Heart right ventricle (tissue), 16 donors: ENCODE data around the gene BRMS1L. TPM values are rescaled to one million over a fixed set of nuclear protein-coding genes. Genes with fewer than 3 reads are reported as not detected.

Experiments used
- ATAC-seq, 8 donors: fragments of 200-7000 bp; cut with Tn5 transposase; one replicate each; pipeline ENCODE4 v1.9.1; 2020; ENCODE audit warnings: mild to moderate bottlenecking in 8 of 8, moderate library complexity in 8 of 8, moderate number of reproducible peaks in 1 of 8
- DNase-seq, 2 donors: peaks; one replicate each; pipeline ENCODE4 v3.0.0-alpha.2; 2020
- H3K27ac ChIP-seq, 10 donors: fragments of 200-600 bp; sonication (generic) in 2 of 10; one replicate each; pipeline versions ENCODE4 v1.5.0 to v1.8.0; 2020 to 2022; ENCODE audit warnings: mild to moderate bottlenecking in 3 of 10
- H3K27me3 ChIP-seq, 7 donors: fragments of 200-600 bp; one replicate each; pipeline ENCODE4 v1.8.0; 2021 to 2022; ENCODE audit warnings: mild to moderate bottlenecking in 2 of 7
- H3K36me3 ChIP-seq, 9 donors: fragments of 200-600 bp; sonication (generic) in 1 of 9; one replicate each; pipeline versions ENCODE4 v1.5.0 to v1.8.0; 2020 to 2022; ENCODE audit warnings: mild to moderate bottlenecking in 2 of 9
- H3K4me1 ChIP-seq, 9 donors: fragments of 200-600 bp; sonication (generic) in 1 of 9; one replicate each; pipeline versions ENCODE4 v1.5.0 to v1.8.0; 2020 to 2022; ENCODE audit warnings: mild to moderate bottlenecking in 4 of 9
- H3K4me3 ChIP-seq, 10 donors: fragments of 200-600 bp; sonication (generic) in 2 of 10; one replicate each; pipeline versions ENCODE4 v1.5.0 to v1.8.0; 2020 to 2022; ENCODE audit warnings: mild to moderate bottlenecking in 7 of 10, moderate library complexity in 2 of 10
- H3K9me3 ChIP-seq, 11 donors: fragments of 200-600 bp in 10 of 11; sonication (generic) in 2 of 11; one replicate each; pipeline versions ENCODE4 v1.5.0 to v1.8.0; 2013 to 2022; ENCODE audit warnings: mild to moderate bottlenecking in 2 of 11, control low read depth in 1 of 11, moderate library complexity in 1 of 11
- whole genome bisulfite sequencing, 2 donors: extraction: QIAGEN DNeasy Blood & Tissue Kit; methylation state at CpG; one replicate each; pipeline ENCODE4 v1.1.7; 2013; ENCODE audit warnings: inconsistent platforms in 1 of 2; 5-methylcytosine and 5-hydroxymethylcytosine counted together
- intact Hi-C, 10 donors: fragments of 100-400 bp; cut with DNase I; formaldehyde crosslinking; loops; one replicate each; pipeline versions ENCODE4 v1.11.1 to v1.14.2; 2022
- polyA plus RNA-seq, 2 donors: library from polyadenylated mRNA; stranded (reverse); fragments of 200-250 nt; gene quantifications; one replicate each; pipeline ENCODE4 v1.2.3, GENCODE V29; 2013
- total RNA-seq, 10 donors: library from RNA; stranded (reverse); fragmentation: NEBNext Ultra II Directional in 3 of 10; extraction: Animal tissue kit (Norgen Biotek cat#: 25700) in 3 of 10; gene quantifications; one replicate each; pipeline versions ENCODE4 v1.2.1 to v1.2.4, GENCODE V29; 2021 to 2023
- TF ChIP-seq, protein P1 (sequence below), 9 donors: fragments of 200-600 bp; sonication (generic) in 2 of 9; IDR thresholded peaks; one replicate each; pipeline versions ENCODE4 v1.5.0 to v1.8.0; 2021 to 2022; ENCODE audit warnings: antibody characterized with exemption in 9 of 9, mild to moderate bottlenecking in 5 of 9, moderate library complexity in 1 of 9
- donor health status: Arrhythmogenic right ventricular cardiomyopathy.
- donor health status: ischemic (EF 13 %, LVEDD 7.1; RV severe dilation, severe dysfunction).
- donor health status: healthy with polysubstance abuse.
- donor health status: DM: no; HTN: yes; CAD: no.
- donor health status: DM: no; HTN: no; CAD: no.
- donor health status: ischemic (EF 25% LVEDD 6.9; RV normal size, moderate dysfunction).
- donor health status: ischemic (EF 25% LVEDD 5.7; RV mildly dilated, moderate dysfunction).
- donor health status: healthy.
- donor health status: DM: yes; HTN: yes; CAD: no.
- donor health status: Ischemic cardiomyopathy.
- donor health status: ischemic (EF 35%, LVEDD 5.7; RV mildly dilated, moderate dysfunction).
- donor health status: nonischemic (EF 11% LVEDD 7.7; RV severe dilation, severe dysfunction).
- donor health status: DM: yes; HTN: yes; CAD: no.
- donor health status: PGD.
- donor health status: ischemic (EF 29% LVEDD 5.4; RV normal size, mild dysfunction).
- donor health status: nonischemic (EF 23%, LVEDD 6.1; RV moderate dilation, normal function).

The BRMS1L gene
- total and polyA plus RNA-seq, 12 donors: 2.9 to 14.0 (median 11.3) TPM

DNA sequence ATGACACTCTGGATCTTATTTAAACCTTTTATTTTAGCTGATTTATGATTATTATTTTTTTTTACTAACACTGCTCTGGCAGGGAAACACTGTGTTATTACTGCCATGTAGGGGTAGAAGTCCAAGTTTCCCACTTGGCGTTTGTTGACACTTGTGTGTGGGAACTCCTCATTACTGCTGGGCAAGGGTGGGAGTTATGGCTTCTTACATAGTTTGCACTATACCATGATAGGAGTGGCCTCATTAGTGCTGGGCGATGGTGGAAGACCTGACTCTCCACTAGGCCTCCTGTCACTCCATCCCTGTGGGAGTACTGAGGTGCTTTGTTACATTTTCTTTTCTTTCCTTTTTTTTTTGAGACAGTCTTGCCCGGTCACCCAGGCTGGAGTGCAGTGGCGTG is 83.5 kb downstream of the BRMS1L start:
- intact Hi-C loops: no loop called here
- ATAC-seq (no peak), DNase-seq (no peak)
- Histone ChIP-seq H3K27ac (no peak overlapping the region), H3K9me3 (no peaks in the 10 kb centered on the region), H3K4me3 (no peak overlapping the region), H3K4me1 (no peaks in the 10 kb centered on the region), H3K27me3 (no peaks in the 10 kb centered on the region), H3K36me3 (no peaks in the 10 kb centered on the region)
- WGBS, 2 donors: 86 to 92% methylated on average over 4 of the region's 4 CpGs
- TF ChIP-seq, protein P1, sequence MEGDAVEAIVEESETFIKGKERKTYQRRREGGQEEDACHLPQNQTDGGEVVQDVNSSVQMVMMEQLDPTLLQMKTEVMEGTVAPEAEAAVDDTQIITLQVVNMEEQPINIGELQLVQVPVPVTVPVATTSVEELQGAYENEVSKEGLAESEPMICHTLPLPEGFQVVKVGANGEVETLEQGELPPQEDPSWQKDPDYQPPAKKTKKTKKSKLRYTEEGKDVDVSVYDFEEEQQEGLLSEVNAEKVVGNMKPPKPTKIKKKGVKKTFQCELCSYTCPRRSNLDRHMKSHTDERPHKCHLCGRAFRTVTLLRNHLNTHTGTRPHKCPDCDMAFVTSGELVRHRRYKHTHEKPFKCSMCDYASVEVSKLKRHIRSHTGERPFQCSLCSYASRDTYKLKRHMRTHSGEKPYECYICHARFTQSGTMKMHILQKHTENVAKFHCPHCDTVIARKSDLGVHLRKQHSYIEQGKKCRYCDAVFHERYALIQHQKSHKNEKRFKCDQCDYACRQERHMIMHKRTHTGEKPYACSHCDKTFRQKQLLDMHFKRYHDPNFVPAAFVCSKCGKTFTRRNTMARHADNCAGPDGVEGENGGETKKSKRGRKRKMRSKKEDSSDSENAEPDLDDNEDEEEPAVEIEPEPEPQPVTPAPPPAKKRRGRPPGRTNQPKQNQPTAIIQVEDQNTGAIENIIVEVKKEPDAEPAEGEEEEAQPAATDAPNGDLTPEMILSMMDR (IDR thresholded peaks at IDR 0.05): no peak

DNA sequence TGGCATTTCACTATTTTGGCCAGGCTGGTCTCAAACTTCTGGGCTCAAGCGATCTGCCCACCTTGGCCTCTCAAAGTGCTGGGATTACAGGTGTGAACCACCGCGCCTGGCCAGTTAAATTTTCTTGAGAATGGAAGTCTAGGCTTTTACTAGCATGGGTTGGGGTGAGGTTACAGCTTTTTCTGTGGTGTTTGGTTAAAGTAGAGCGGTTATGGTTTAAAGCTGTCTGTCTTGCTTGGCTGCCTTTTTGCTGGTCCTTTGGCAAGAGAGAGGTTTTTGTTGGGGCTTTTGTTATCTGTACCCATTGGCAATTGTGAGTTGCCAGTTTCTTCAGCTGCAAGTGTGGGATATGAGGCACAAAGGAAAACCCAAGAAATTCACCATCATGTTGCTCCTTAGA is 84.1 kb downstream of the BRMS1L start:
- no peaks in the 10 kb centered on the region for H3K9me3 ChIP-seq
- no peaks in the 10 kb centered on the region for H3K27me3 ChIP-seq
- 92 to 96% methylated on average over 4 of the region's 4 CpGs for WGBS, 2 donors
- H3K36me3 ChIP-seq: no peaks in the 10 kb centered on the region
- no peaks in the 10 kb centered on the region for H3K4me1 ChIP-seq
- no peak overlapping the region for H3K4me3 ChIP-seq
- ATAC-seq (no peak), DNase-seq (no peak)
- no peak overlapping the region for H3K27ac ChIP-seq
- TF ChIP-seq, protein P1 (IDR thresholded peaks at IDR 0.05): no peak
- intact Hi-C loops: no loop called here

DNA sequence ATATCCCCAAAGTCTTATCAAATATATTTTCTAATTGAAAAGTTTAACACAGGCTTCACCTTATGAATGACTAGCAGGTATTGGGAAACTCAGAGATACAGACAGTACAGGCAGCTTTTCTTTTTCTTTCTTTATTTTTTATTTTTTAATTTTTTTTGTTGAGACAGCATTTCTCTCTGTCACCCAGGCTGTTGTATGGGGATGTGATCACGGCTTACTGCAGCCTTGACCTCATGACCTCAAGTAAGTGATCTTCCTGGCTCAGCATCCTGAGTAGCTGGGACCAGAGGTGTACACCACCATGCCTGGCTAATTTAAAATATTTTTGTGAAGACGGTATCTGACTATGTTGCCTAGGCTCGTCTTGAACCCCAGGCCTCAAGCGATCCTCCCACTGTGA is 85.0 kb downstream of the BRMS1L start:
- intact Hi-C loops: no loop called here
- WGBS, 2 donors: 74 to 75% methylated on average over 4 of the region's 4 CpGs
- no peak for DNase-seq
- H3K27me3 ChIP-seq: no peaks in the 10 kb centered on the region
- no peaks in the 10 kb centered on the region for H3K36me3 ChIP-seq
- H3K4me3 ChIP-seq: no peak overlapping the region
- H3K27ac ChIP-seq: no peak overlapping the region
- H3K4me1 ChIP-seq: no peaks in the 10 kb centered on the region
- TF ChIP-seq, protein P1 (IDR thresholded peaks at IDR 0.05): no peak
- no peak for ATAC-seq
- no peaks in the 10 kb centered on the region for H3K9me3 ChIP-seq

DNA sequence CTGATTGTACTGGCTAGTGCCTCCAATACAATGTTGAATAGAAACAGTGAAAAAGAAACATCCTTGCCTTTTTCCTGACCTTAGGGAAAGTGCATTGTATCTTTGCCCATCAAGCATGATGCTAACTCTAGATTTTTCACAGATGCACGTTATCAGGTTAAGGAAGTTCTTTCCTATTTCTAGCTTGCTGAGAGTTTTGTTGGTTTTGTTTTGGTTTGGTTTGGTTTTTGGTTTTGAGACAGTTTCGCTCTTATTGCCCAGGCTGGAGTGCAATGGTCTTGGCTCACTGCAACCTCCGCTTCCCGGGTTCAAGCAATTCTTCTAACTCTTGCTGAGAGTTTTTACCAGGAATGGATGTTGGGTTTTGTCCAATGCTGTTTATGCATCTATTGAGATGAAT is 89.0 kb downstream of the BRMS1L start:
- no peak overlapping the region for H3K27ac ChIP-seq
- 81 to 86% methylated on average over 4 of the region's 4 CpGs for WGBS, 2 donors
- DNase-seq (no peak), ATAC-seq (no peak)
- no peaks in the 10 kb centered on the region for H3K4me1 ChIP-seq
- TF ChIP-seq, protein P1 (IDR thresholded peaks at IDR 0.05): no peak
- intact Hi-C loops: no loop called here
- H3K9me3 ChIP-seq: peaks cover 0 to 6% (median 0%) of the 10 kb centered on the region in 11 donors
- no peaks in the 10 kb centered on the region for H3K27me3 ChIP-seq
- no peaks in the 10 kb centered on the region for H3K36me3 ChIP-seq
- H3K4me3 ChIP-seq: no peak overlapping the region
